ENCODE results near the gene ALS2CL.

DNA sequence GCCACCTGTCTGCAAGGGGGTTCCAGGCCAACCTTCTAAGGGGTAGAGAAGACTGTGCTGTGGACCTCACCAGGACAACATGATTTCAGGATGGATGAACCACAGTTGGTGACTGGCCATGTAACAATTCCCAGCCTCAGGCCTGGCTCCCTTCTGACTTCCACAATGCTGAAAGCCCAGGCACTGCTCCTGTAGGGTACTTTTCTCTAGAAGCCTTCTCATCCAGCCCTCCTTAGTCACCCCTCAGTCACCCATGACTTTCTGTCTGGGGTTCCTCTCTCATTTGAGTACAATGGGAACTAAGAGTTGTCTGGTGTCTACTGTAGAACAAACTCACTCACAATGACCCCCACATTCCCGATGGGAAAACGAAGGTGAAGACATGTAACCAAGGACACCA is 8.6 kb downstream of the ALS2CL start:
- TF ChIP-seq CTCF (IDR thresholded peaks at IDR 0.05; ENCODE audit: poor library complexity) (no peak), EZH2 (IDR thresholded peaks at IDR 0.05; ENCODE audit: borderline replicate concordance) (no peak)

All from hepatocyte (in vitro differentiated cells).